CD4-positive, alpha-beta memory T cell (primary cell): ENCODE measurements around the gene DSC2. TPM values are rescaled to one million over a fixed set of nuclear protein-coding genes. Genes with fewer than 3 reads are reported as not detected.

Experiments used
- CTCF ChIA-PET: fragments of 350-600 bp; sonication (Branson Sonifier 250); formaldehyde crosslinking; loops from one replicate; lab custom pipeline; 2021; ENCODE audit warnings: inconsistent platforms; ENCODE audit not compliant: partially characterized antibody; lab: Charles Lee
- POLR2A ChIA-PET: fragments of 350-600 bp; sonication (Branson Sonifier 250); formaldehyde crosslinking; loops from one replicate; lab custom pipeline; 2021; ENCODE audit not compliant: partially characterized antibody; lab: Charles Lee
- DNase-seq, 5 donors: peaks; one replicate each; pipeline versions ENCODE4 v3.0.0 to v3.0.0-alpha.2; 2020 to 2022; ENCODE audit warnings: mixed read lengths in 1 of 5
- H3K27ac ChIP-seq: one replicate; pipeline ENCODE4 v1.7.0; 2013; ENCODE audit warnings: low read depth, low read length
- H3K27me3 ChIP-seq: 2 replicates; pipeline ENCODE4 v1.7.0; 2013; ENCODE audit warnings: mild to moderate bottlenecking, low read length, moderate library complexity; ENCODE audit not compliant: insufficient read depth
- H3K36me3 ChIP-seq: 2 replicates; pipeline ENCODE4 v1.7.0; 2013; ENCODE audit warnings: mild to moderate bottlenecking, low read length, moderate library complexity; ENCODE audit not compliant: insufficient read depth
- H3K4me1 ChIP-seq: 2 replicates; pipeline ENCODE4 v1.7.0; 2013; ENCODE audit warnings: mild to moderate bottlenecking, low read length, moderate library complexity; ENCODE audit not compliant: insufficient read depth
- H3K4me3 ChIP-seq, 2 donors: one replicate each; pipeline ENCODE4 v1.7.0; 2013; ENCODE audit warnings: low read length in 2 of 2, mild to moderate bottlenecking in 1 of 2
- H3K9me3 ChIP-seq, 2 donors: one replicate each; pipeline ENCODE4 v1.7.0; 2013; ENCODE audit warnings: low read length in 2 of 2, control low read depth in 1 of 2; ENCODE audit not compliant: control insufficient read depth in 1 of 2
- H3K27ac Mint-ChIP-seq, 7 donors: one replicate each; pipeline ENCODE4 v1.8.0; 2020 to 2021; ENCODE audit warnings: mixed read lengths in 7 of 7, mild to moderate bottlenecking in 6 of 7, inconsistent platforms in 3 of 7, moderate library complexity in 3 of 7
- H3K27me3 Mint-ChIP-seq, 2 donors: one replicate each; pipeline ENCODE4 v1.8.0; 2020 to 2021; ENCODE audit warnings: mixed read lengths in 2 of 2
- H3K36me3 Mint-ChIP-seq, 2 donors: one replicate each; pipeline ENCODE4 v1.8.0; 2020 to 2021; ENCODE audit warnings: mixed read lengths in 2 of 2, inconsistent platforms in 1 of 2, mild to moderate bottlenecking in 1 of 2
- H3K4me1 Mint-ChIP-seq, 4 donors: one replicate each; pipeline ENCODE4 v1.8.0; 2020 to 2021; ENCODE audit warnings: mixed read lengths in 4 of 4, mild to moderate bottlenecking in 1 of 4
- H3K4me3 Mint-ChIP-seq, 8 donors: one replicate each; pipeline ENCODE4 v1.8.0; 2020 to 2021; ENCODE audit warnings: mixed read lengths in 8 of 8, mild to moderate bottlenecking in 7 of 8, moderate library complexity in 6 of 8, inconsistent platforms in 3 of 8
- H3K9me3 Mint-ChIP-seq, 8 donors: one replicate each; pipeline ENCODE4 v1.8.0; 2020 to 2021; ENCODE audit warnings: mixed read lengths in 8 of 8, mild to moderate bottlenecking in 5 of 8, inconsistent platforms in 3 of 8, moderate library complexity in 1 of 8
- intact Hi-C: fragments of 100-400 bp; cut with micrococcal nuclease; formaldehyde crosslinking; loops from one replicate; pipeline ENCODE4 v1.15.1; 2023
- polyA plus RNA-seq, 2 donors: library from polyadenylated mRNA; unstranded; fragments of 300-500 nt; fragmentation: Illumina TruSeq; gene quantifications; one replicate each; pipeline ENCODE4 v1.2.3, GENCODE V29; 2021
- total RNA-seq, 2 experiments: library from RNA; stranded (reverse); gene quantifications; one replicate each; pipeline ENCODE4 v1.2.3, GENCODE V29; 2021

DSC2 gene
- total and polyA plus RNA-seq, 4 experiments from 2014 or later, result not detected

- CTCF ChIA-PET, result no interaction called here
- Histone ChIP-seq H3K27ac (no peak overlapping the region), H3K27me3 (no peaks in the 10 kb centered on the region), H3K4me3 (no peak overlapping the region), H3K4me1 (no peaks in the 10 kb centered on the region), H3K36me3 (no peaks in the 10 kb centered on the region), H3K9me3 (no peaks in the 10 kb centered on the region)
- Mint-ChIP-seq H3K4me3 (no peak overlapping the region), H3K36me3 (no peaks in the 10 kb centered on the region), H3K9me3 (peaks cover 0 to 16% (median 9%) of the 10 kb centered on the region in 8 donors), H3K4me1 (no peaks in the 10 kb centered on the region), H3K27ac (no peak overlapping the region), H3K27me3 (peaks cover 2 to 8% of the 10 kb centered on the region in 2 donors)
- no peak for DNase-seq
- intact Hi-C loops, result no loop called here
- POLR2A ChIA-PET, result no interaction called here
Measured at GRCh38 chr18:31104444-31104843, 2.2 kb upstream of the DSC2 start.

- H3K4me1 Mint-ChIP-seq, result no peaks in the 10 kb centered on the region
- intact Hi-C loops, result no loop called here
- CTCF ChIA-PET, result no interaction called here
- Histone ChIP-seq H3K27ac (no peak overlapping the region), H3K9me3 (no peaks in the 10 kb centered on the region), H3K4me3 (no peak overlapping the region), H3K27me3 (no peaks in the 10 kb centered on the region), H3K36me3 (no peaks in the 10 kb centered on the region), H3K4me1 (no peaks in the 10 kb centered on the region)
- peaks cover 2 to 8% of the 10 kb centered on the region in 2 donors for H3K27me3 Mint-ChIP-seq
- no peak overlapping the region for H3K4me3 Mint-ChIP-seq
- no peak overlapping the region for H3K27ac Mint-ChIP-seq
- no peaks in the 10 kb centered on the region for H3K36me3 Mint-ChIP-seq
- no peak for DNase-seq
- POLR2A ChIA-PET, result no interaction called here
- peaks cover 0 to 24% (median 11%) of the 10 kb centered on the region in 8 donors for H3K9me3 Mint-ChIP-seq
Measured at GRCh38 chr18:31103423-31103822, 1.2 kb upstream of the DSC2 start.

GRCh38 chr18:31102941-31103340 is 720 bp upstream of the DSC2 start:
- Histone ChIP-seq H3K9me3 (no peaks in the 10 kb centered on the region), H3K27ac (no peak overlapping the region), H3K36me3 (no peaks in the 10 kb centered on the region), H3K27me3 (no peaks in the 10 kb centered on the region), H3K4me1 (no peaks in the 10 kb centered on the region), H3K4me3 (no peak overlapping the region)
- Mint-ChIP-seq H3K27me3 (peaks cover 2 to 8% of the 10 kb centered on the region in 2 donors), H3K4me1 (no peaks in the 10 kb centered on the region), H3K4me3 (no peak overlapping the region), H3K36me3 (no peaks in the 10 kb centered on the region), H3K27ac (no peak overlapping the region), H3K9me3 (peaks cover 0 to 24% (median 11%) of the 10 kb centered on the region in 8 donors)
- POLR2A ChIA-PET, result no interaction called here
- intact Hi-C loops, result no loop called here
- no peak for DNase-seq
- CTCF ChIA-PET, result no interaction called here

GRCh38 chr18:31101183-31102024 is 817 bp downstream of the DSC2 start:
- Mint-ChIP-seq H3K9me3 (peaks cover 0 to 28% (median 12%) of the 10 kb centered on the region in 8 donors), H3K4me1 (no peaks in the 10 kb centered on the region), H3K27me3 (peaks cover 2 to 8% of the 10 kb centered on the region in 2 donors), H3K27ac (no peak overlapping the region), H3K4me3 (peak overlapping the region in 1 of 8 donors; percentile 29), H3K36me3 (no peaks in the 10 kb centered on the region)
- H3K9me3 ChIP-seq, result no peaks in the 10 kb centered on the region
- no peak overlapping the region for H3K4me3 ChIP-seq
- H3K36me3 ChIP-seq, result no peaks in the 10 kb centered on the region
- ChIA-PET POLR2A (no interaction called here), CTCF (no interaction called here)
- no peak for DNase-seq
- H3K4me1 ChIP-seq, result no peaks in the 10 kb centered on the region
- no peaks in the 10 kb centered on the region for H3K27me3 ChIP-seq
- intact Hi-C loops, result no loop called here
- no peak overlapping the region for H3K27ac ChIP-seq

GRCh38 chr18:31100436-31101182 is 1.6 kb downstream of the DSC2 start:
- POLR2A ChIA-PET, result no interaction called here
- no peak overlapping the region for H3K27ac Mint-ChIP-seq

GRCh38 chr18:31099450-31100230 is 2.6 kb downstream of the DSC2 start:
- no peaks in the 10 kb centered on the region for H3K4me1 Mint-ChIP-seq
- no peak for DNase-seq
- H3K9me3 Mint-ChIP-seq, result peaks cover 0 to 28% (median 14%) of the 10 kb centered on the region in 8 donors
- no peaks in the 10 kb centered on the region for H3K9me3 ChIP-seq
- intact Hi-C loops, result no loop called here
- H3K27ac ChIP-seq, result no peak overlapping the region
- peak overlapping the region in 1 of 8 donors; percentile 17 for H3K4me3 Mint-ChIP-seq
- no peaks in the 10 kb centered on the region for H3K4me1 ChIP-seq
- H3K4me3 ChIP-seq, result no peak overlapping the region
- ChIA-PET POLR2A (no interaction called here), CTCF (no interaction called here)
- no peaks in the 10 kb centered on the region for H3K36me3 ChIP-seq
- no peaks in the 10 kb centered on the region for H3K27me3 ChIP-seq
- no peaks in the 10 kb centered on the region for H3K36me3 Mint-ChIP-seq
- H3K27me3 Mint-ChIP-seq, result peaks cover 2 to 8% of the 10 kb centered on the region in 2 donors
- H3K27ac Mint-ChIP-seq, result no peak overlapping the region

More at GRCh38 chr18:31100436-31101182, 1.6 kb downstream of the DSC2 start:
- Histone ChIP-seq H3K36me3 (no peaks in the 10 kb centered on the region), H3K4me3 (no peak overlapping the region), H3K27ac (no peak overlapping the region), H3K4me1 (no peaks in the 10 kb centered on the region), H3K27me3 (no peaks in the 10 kb centered on the region), H3K9me3 (no peaks in the 10 kb centered on the region)
- Mint-ChIP-seq H3K27me3 (peaks cover 2 to 8% of the 10 kb centered on the region in 2 donors), H3K36me3 (no peaks in the 10 kb centered on the region), H3K4me1 (no peaks in the 10 kb centered on the region), H3K4me3 (peak overlapping the region in 1 of 8 donors; percentile 29), H3K9me3 (peaks cover 0 to 28% (median 12%) of the 10 kb centered on the region in 8 donors)
- intact Hi-C loops, result no loop called here
- no peak for DNase-seq
- CTCF ChIA-PET, result no interaction called here

GRCh38 chr18:31098878-31099277 is 3.3 kb downstream of the DSC2 start:
- DNase-seq, result no peak

More at GRCh38 chr18:31098878-31099277, 3.3 kb downstream of the DSC2 start:
- no peaks in the 10 kb centered on the region for H3K4me1 ChIP-seq
- ChIA-PET POLR2A (no interaction called here), CTCF (no interaction called here)
- Mint-ChIP-seq H3K4me3 (no peak overlapping the region), H3K36me3 (no peaks in the 10 kb centered on the region), H3K9me3 (peaks cover 0 to 28% (median 15%) of the 10 kb centered on the region in 8 donors), H3K27ac (no peak overlapping the region), H3K27me3 (peaks cover 2 to 8% of the 10 kb centered on the region in 2 donors), H3K4me1 (no peaks in the 10 kb centered on the region)
- no peak overlapping the region for H3K4me3 ChIP-seq
- intact Hi-C loops, result no loop called here
- H3K36me3 ChIP-seq, result no peaks in the 10 kb centered on the region
- H3K27me3 ChIP-seq, result no peaks in the 10 kb centered on the region
- H3K9me3 ChIP-seq, result no peaks in the 10 kb centered on the region
- no peak overlapping the region for H3K27ac ChIP-seq
